ENCODE results near the gene PRDM12. TPM values are rescaled to one million over a fixed set of nuclear protein-coding genes. Genes with fewer than 3 reads are reported as not detected.

Gene PRDM12
- polyA plus RNA-seq, 1 donor (not counting 4 experiments of a cell fraction or from before 2014, with no cell fraction given) = not detected

- H4K20me1 ChIP-seq (ENCODE audit: control insufficient read depth, extremely low read depth, insufficient read depth, low read length) = no peaks in the 10 kb centered on the region
- H2AFZ ChIP-seq (ENCODE audit: control insufficient read depth, low read length) = no peak overlapping the region
- no peaks in the 10 kb centered on the region for H3K9me3 ChIP-seq (ENCODE audit: control insufficient read depth, low read depth, low read length)
- no peak for TF ChIP-seq EZH2 (IDR thresholded peaks at IDR 0.05; ENCODE audit: low read length)
- peak in 2 of 3 experiments; percentile 50 to 77 for TF ChIP-seq CTCF (optimal IDR thresholded peaks at IDR 0.05 in 1 of 3, IDR thresholded peaks at IDR 0.05 in 1 of 3, conservative IDR thresholded peaks at IDR 0.05 in 1 of 3; ENCODE audit: extremely low read depth in 1 of 3, insufficient read depth in 2 of 3, low read length in 3 of 3)
- no peak overlapping the region for H3K27ac ChIP-seq (ENCODE audit: control insufficient read depth, insufficient read depth, low read length)
- no peaks in the 10 kb centered on the region for H3K27me3 ChIP-seq (ENCODE audit: control insufficient read depth, extremely low read depth, insufficient read depth, low read length)
- H3K79me2 ChIP-seq (ENCODE audit: control insufficient read depth, insufficient read depth, low read length) = no peaks in the 10 kb centered on the region
- peaks cover 13% of the 10 kb centered on the region in 2 experiments for H3K36me3 ChIP-seq (ENCODE audit: control insufficient read depth in 2 of 2, extremely low read depth in 1 of 2, insufficient read depth in 2 of 2, low read length in 2 of 2)
- no peaks in the 10 kb centered on the region for H3K4me1 ChIP-seq (ENCODE audit: control insufficient read depth, extremely low read depth, insufficient read depth, low read length)
- dilution Hi-C loops (cut with MboI; ENCODE audit: extremely low pct_ligation_motif_present, low sequenced_read_pairs) = no loop called here
- no peak overlapping the region for H3K4me3 ChIP-seq (ENCODE audit: control insufficient read depth in 2 of 3, extremely low read depth in 1 of 3, insufficient read depth in 2 of 3, low read depth in 1 of 3, low read length in 3 of 3)
- no peaks in the 10 kb centered on the region for H3K9me1 ChIP-seq (ENCODE audit: control insufficient read depth, extremely low read depth, insufficient read depth, low read length)
- no peak for FAIRE-seq
- no peak for DNase-seq (ENCODE audit: low read depth, low spot score)
- H3K9ac ChIP-seq (ENCODE audit: control insufficient read depth, extremely low read depth, insufficient read depth, low read length) = no peak overlapping the region
- H3K4me2 ChIP-seq (ENCODE audit: control insufficient read depth, extremely low read depth, insufficient read depth, low read depth, low read length) = no peak overlapping the region
Measured at GRCh38 chr9:130707225-130707976, 43.0 kb downstream of the PRDM12 start.

GRCh38 chr9:130710822-130711352 is 46.5 kb downstream of the PRDM12 start:
- Histone ChIP-seq H4K20me1 (ENCODE audit: control insufficient read depth, extremely low read depth, insufficient read depth, low read length) (no peaks in the 10 kb centered on the region), H3K9ac (ENCODE audit: control insufficient read depth, extremely low read depth, insufficient read depth, low read length) (no peak overlapping the region), H3K9me1 (ENCODE audit: control insufficient read depth, extremely low read depth, insufficient read depth, low read length) (no peaks in the 10 kb centered on the region), H3K4me1 (ENCODE audit: control insufficient read depth, extremely low read depth, insufficient read depth, low read length) (peaks cover 12% of the 10 kb centered on the region), H3K4me2 (ENCODE audit: control insufficient read depth, extremely low read depth, insufficient read depth, low read depth, low read length) (no peak overlapping the region), H3K79me2 (ENCODE audit: control insufficient read depth, insufficient read depth, low read length) (peaks cover 27% of the 10 kb centered on the region), H3K9me3 (ENCODE audit: control insufficient read depth, low read depth, low read length) (no peaks in the 10 kb centered on the region), H2AFZ (ENCODE audit: control insufficient read depth, low read length) (no peak overlapping the region), H3K27me3 (ENCODE audit: control insufficient read depth, extremely low read depth, insufficient read depth, low read length) (no peaks in the 10 kb centered on the region), H3K27ac (ENCODE audit: control insufficient read depth, insufficient read depth, low read length) (no peak overlapping the region), H3K36me3 (ENCODE audit: control insufficient read depth in 2 of 2, extremely low read depth in 1 of 2, insufficient read depth in 2 of 2, low read length in 2 of 2) (no peaks in the 10 kb centered on the region), H3K4me3 (ENCODE audit: control insufficient read depth in 2 of 3, extremely low read depth in 1 of 3, insufficient read depth in 2 of 3, low read depth in 1 of 3, low read length in 3 of 3) (no peak overlapping the region)
- FAIRE-seq (no peak), DNase-seq (ENCODE audit: low read depth, low spot score) (no peak)
- dilution Hi-C loops (cut with MboI; ENCODE audit: extremely low pct_ligation_motif_present, low sequenced_read_pairs) = no loop called here
- TF ChIP-seq CTCF (optimal IDR thresholded peaks at IDR 0.05 in 1 of 3, IDR thresholded peaks at IDR 0.05 in 1 of 3, conservative IDR thresholded peaks at IDR 0.05 in 1 of 3; ENCODE audit: extremely low read depth in 1 of 3, insufficient read depth in 2 of 3, low read length in 3 of 3) = no peak
